HepG2 (cell line): ENCODE data around the gene SLC25A23. TPM values are rescaled to one million over a fixed set of nuclear protein-coding genes. Genes with fewer than 3 reads are reported as not detected.

Experiments used
- ARNT ChIP-seq: fragments of 450-650 bp; IDR thresholded peaks from 2 replicates; pipeline ENCODE4 v1.6.1; 2017
- HNRNPH1 ChIP-seq: fragments of 200-400 bp; formaldehyde crosslinking; optimal IDR thresholded peaks from 2 replicates; pipeline ENCODE3; 2017; ENCODE audit warnings: mild to moderate bottlenecking, low read depth, low read length
- MIXL1 ChIP-seq: IDR thresholded peaks from 2 replicates; pipeline ENCODE4 v1.6.1; 2016
- NFE2L2 ChIP-seq: fragments of 150-350 bp; IDR thresholded peaks from 2 replicates; pipeline ENCODE4 v1.6.1; 2014; ENCODE audit warnings: low read length
- NFKB2 ChIP-seq: sonication (generic); formaldehyde crosslinking; IDR thresholded peaks from 2 replicates; pipeline ENCODE4 v1.4.0; 2020; ENCODE audit warnings: missing genetic modification reagents, borderline replicate concordance
- SIN3B ChIP-seq: fragments of 150-350 bp; IDR thresholded peaks from 2 replicates; pipeline ENCODE4 v1.6.1; 2014; ENCODE audit warnings: low read length
- SRSF9 ChIP-seq: fragments of 200-400 bp; formaldehyde crosslinking; IDR thresholded peaks from 2 replicates; pipeline ENCODE4 v1.6.1; 2018; ENCODE audit warnings: borderline replicate concordance, mild to moderate bottlenecking, low read depth, low read length; ENCODE audit not compliant: insufficient read depth, poor library complexity, severe bottlenecking
- ZKSCAN1 ChIP-seq: fragments of 150-350 bp; IDR thresholded peaks from 2 replicates; pipeline ENCODE4 v1.6.1; 2014; ENCODE audit warnings: low read length
- ZNF205 ChIP-seq: IDR thresholded peaks from 2 replicates; pipeline ENCODE4 v1.6.1; 2018; ENCODE audit warnings: missing biosample characterization, missing genetic modification reagents
- ZNF264 ChIP-seq: sonication (generic); formaldehyde crosslinking; IDR thresholded peaks from 2 replicates; pipeline ENCODE4 v1.4.0; 2020; ENCODE audit warnings: missing genetic modification reagents
- ZNF383 ChIP-seq: sonication (generic); formaldehyde crosslinking; IDR thresholded peaks from 2 replicates; pipeline ENCODE4 v1.4.0; 2020; ENCODE audit warnings: missing genetic modification reagents, mild to moderate bottlenecking, borderline replicate concordance
- ZNF441 ChIP-seq: sonication (generic); formaldehyde crosslinking; IDR thresholded peaks from 2 replicates; pipeline ENCODE4 v1.7.0; 2021; ENCODE audit warnings: missing genetic modification reagents, borderline replicate concordance
- ZNF768 ChIP-seq: sonication (generic); formaldehyde crosslinking; IDR thresholded peaks from 2 replicates; pipeline ENCODE4 v1.4.0; 2020; ENCODE audit warnings: missing genetic modification reagents
- polyA plus RNA-seq, 8 experiments: library from polyadenylated mRNA; depleted of rRNA in 3 of 8; stranded (reverse) in 7 of 8; unstranded in 1 of 8; fragments of >200 nt; fragmentation: Illumina TruSeq in 4 of 8; extraction: Trizol in 4 of 8; gene quantifications; 2 replicates each; pipeline versions ENCODE4 v1.2.1 to v1.2.3, GENCODE V29; 2011 to 2016; ENCODE audit warnings: low read depth in 4 of 8, missing spikeins in 1 of 8, mixed read lengths in 1 of 8; ENCODE audit not compliant: insufficient read depth in 1 of 8
- total RNA-seq, 5 experiments: library from RNA; depleted of rRNA; stranded (reverse); fragments of >200 nt; fragmentation: Illumina TruSeq; extraction: Trizol; gene quantifications; 2 replicates each; pipeline ENCODE4 v1.2.3, GENCODE V29; 2016; ENCODE audit warnings: low read depth in 1 of 5
- TF ChIP-seq, protein P1 (sequence below): IDR thresholded peaks from 2 replicates; pipeline ENCODE4 v1.6.1; 2016; ENCODE audit warnings: mild to moderate bottlenecking
- TF ChIP-seq, protein P2 (sequence below): sonication (generic); formaldehyde crosslinking; IDR thresholded peaks from 2 replicates; pipeline ENCODE4 v1.4.0; 2020; ENCODE audit warnings: missing genetic modification reagents
- TF ChIP-seq, protein P3 (sequence below): sonication (generic); formaldehyde crosslinking; IDR thresholded peaks from 2 replicates; pipeline ENCODE4 v1.4.0; 2020; ENCODE audit warnings: missing genetic modification reagents, borderline replicate concordance
- TF ChIP-seq, protein P4 (sequence below): sonication (generic); formaldehyde crosslinking; IDR thresholded peaks from 2 replicates; pipeline ENCODE4 v1.9.0; 2022; ENCODE audit warnings: missing genetic modification reagents, mild to moderate bottlenecking, borderline replicate concordance
- TF ChIP-seq, protein P5 (sequence below): IDR thresholded peaks from 2 replicates; pipeline ENCODE4 v1.6.1; 2016; ENCODE audit warnings: low read depth

The SLC25A23 gene
- total and polyA plus RNA-seq, 2 of the 13 experiments (the other 11 are each of a cell fraction or from before 2014, with no cell fraction given) = 12.4 to 15.2 TPM

DNA sequence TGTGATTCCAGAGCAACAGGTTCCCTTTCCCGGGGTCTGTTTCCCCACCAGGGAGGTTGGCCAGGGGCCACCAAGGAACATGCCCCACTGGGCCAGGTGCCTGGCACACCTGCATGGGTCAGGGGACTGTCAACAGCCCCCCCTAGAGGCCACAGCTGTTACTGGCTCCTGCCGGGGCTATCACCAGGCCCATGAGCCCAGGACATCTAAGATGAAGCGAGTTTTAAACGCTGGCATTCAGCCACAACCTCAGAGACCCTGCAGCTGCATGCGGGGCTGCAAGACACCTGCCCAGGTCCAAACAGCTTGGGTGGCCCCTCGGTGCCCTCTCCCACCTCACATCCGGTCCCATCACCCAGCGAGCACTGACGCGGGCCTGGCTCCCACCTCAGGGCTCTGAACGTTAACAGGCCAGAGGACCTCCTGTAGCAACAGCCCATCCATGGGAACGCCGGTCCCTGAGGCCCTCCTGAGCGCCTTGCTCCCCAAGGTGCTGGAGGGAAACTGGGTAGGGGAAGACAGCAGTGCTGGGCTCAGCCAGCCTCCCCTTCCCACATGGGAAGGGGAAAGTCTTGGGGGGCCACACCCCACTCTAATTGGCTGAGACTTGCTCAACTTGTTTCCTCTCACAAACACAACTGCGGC, 47.0 kb downstream of the SLC25A23 start (continued):
- TF ChIP-seq NFKB2 (CRISPR knock-in tag) (no peak), ZNF441 (CRISPR knock-in tag) (no peak), ZNF383 (CRISPR knock-in tag) (no peak), ZNF768 (CRISPR knock-in tag) (0 out of 2 replicates have a peak, but pooled peaks have one; percentile 31), SIN3B (no peak), HNRNPH1 (no peak), MIXL1 (no peak), ZNF205 (CRISPR knock-in tag) (no peak), ZNF264 (CRISPR knock-in tag) (no peak), ARNT (no peak), NFE2L2 (no peak), ZKSCAN1 (no peak), SRSF9 (no peak)
- TF ChIP-seq, protein P1, sequence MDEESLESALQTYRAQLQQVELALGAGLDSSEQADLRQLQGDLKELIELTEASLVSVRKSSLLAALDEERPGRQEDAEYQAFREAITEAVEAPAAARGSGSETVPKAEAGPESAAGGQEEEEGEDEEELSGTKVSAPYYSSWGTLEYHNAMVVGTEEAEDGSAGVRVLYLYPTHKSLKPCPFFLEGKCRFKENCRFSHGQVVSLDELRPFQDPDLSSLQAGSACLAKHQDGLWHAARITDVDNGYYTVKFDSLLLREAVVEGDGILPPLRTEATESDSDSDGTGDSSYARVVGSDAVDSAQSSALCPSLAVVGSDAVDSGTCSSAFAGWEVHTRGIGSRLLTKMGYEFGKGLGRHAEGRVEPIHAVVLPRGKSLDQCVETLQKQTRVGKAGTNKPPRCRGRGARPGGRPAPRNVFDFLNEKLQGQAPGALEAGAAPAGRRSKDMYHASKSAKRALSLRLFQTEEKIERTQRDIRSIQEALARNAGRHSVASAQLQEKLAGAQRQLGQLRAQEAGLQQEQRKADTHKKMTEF (CRISPR knock-in tag) = 0 out of 2 replicates have a peak, but pooled peaks have one; percentile 33
- TF ChIP-seq, protein P2, sequence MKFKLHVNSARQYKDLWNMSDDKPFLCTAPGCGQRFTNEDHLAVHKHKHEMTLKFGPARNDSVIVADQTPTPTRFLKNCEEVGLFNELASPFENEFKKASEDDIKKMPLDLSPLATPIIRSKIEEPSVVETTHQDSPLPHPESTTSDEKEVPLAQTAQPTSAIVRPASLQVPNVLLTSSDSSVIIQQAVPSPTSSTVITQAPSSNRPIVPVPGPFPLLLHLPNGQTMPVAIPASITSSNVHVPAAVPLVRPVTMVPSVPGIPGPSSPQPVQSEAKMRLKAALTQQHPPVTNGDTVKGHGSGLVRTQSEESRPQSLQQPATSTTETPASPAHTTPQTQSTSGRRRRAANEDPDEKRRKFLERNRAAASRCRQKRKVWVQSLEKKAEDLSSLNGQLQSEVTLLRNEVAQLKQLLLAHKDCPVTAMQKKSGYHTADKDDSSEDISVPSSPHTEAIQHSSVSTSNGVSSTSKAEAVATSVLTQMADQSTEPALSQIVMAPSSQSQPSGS (CRISPR knock-in tag) = no peak
- TF ChIP-seq, protein P3, sequence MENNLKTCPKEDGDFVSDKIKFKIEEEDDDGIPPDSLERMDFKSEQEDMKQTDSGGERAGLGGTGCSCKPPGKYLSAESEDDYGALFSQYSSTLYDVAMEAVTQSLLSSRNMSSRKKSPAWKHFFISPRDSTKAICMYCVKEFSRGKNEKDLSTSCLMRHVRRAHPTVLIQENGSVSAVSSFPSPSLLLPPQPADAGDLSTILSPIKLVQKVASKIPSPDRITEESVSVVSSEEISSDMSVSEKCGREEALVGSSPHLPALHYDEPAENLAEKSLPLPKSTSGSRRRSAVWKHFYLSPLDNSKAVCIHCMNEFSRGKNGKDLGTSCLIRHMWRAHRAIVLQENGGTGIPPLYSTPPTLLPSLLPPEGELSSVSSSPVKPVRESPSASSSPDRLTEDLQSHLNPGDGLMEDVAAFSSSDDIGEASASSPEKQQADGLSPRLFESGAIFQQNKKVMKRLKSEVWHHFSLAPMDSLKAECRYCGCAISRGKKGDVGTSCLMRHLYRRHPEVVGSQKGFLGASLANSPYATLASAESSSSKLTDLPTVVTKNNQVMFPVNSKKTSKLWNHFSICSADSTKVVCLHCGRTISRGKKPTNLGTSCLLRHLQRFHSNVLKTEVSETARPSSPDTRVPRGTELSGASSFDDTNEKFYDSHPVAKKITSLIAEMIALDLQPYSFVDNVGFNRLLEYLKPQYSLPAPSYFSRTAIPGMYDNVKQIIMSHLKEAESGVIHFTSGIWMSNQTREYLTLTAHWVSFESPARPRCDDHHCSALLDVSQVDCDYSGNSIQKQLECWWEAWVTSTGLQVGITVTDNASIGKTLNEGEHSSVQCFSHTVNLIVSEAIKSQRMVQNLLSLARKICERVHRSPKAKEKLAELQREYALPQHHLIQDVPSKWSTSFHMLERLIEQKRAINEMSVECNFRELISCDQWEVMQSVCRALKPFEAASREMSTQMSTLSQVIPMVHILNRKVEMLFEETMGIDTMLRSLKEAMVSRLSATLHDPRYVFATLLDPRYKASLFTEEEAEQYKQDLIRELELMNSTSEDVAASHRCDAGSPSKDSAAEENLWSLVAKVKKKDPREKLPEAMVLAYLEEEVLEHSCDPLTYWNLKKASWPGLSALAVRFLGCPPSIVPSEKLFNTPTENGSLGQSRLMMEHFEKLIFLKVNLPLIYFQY = peak; percentile 54; the same call in 1 of the 2 replicates
- TF ChIP-seq, protein P4, sequence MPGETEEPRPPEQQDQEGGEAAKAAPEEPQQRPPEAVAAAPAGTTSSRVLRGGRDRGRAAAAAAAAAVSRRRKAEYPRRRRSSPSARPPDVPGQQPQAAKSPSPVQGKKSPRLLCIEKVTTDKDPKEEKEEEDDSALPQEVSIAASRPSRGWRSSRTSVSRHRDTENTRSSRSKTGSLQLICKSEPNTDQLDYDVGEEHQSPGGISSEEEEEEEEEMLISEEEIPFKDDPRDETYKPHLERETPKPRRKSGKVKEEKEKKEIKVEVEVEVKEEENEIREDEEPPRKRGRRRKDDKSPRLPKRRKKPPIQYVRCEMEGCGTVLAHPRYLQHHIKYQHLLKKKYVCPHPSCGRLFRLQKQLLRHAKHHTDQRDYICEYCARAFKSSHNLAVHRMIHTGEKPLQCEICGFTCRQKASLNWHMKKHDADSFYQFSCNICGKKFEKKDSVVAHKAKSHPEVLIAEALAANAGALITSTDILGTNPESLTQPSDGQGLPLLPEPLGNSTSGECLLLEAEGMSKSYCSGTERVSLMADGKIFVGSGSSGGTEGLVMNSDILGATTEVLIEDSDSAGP (CRISPR knock-in tag) = 0 out of 2 replicates have a peak, but pooled peaks have one; percentile 26
- TF ChIP-seq, protein P5, sequence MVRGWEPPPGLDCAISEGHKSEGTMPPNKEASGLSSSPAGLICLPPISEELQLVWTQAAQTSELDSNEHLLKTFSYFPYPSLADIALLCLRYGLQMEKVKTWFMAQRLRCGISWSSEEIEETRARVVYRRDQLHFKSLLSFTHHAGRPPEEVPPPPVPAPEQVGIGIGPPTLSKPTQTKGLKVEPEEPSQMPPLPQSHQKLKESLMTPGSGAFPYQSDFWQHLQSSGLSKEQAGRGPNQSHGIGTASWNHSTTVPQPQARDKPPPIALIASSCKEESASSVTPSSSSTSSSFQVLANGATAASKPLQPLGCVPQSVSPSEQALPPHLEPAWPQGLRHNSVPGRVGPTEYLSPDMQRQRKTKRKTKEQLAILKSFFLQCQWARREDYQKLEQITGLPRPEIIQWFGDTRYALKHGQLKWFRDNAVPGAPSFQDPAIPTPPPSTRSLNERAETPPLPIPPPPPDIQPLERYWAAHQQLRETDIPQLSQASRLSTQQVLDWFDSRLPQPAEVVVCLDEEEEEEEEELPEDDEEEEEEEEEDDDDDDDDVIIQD = no peak
